ENCODE measurements around the gene FOXK1.

Gene FOXK1

GRCh38 chr7:4725014-4725849 is 43.1 kb downstream of the FOXK1 start:
- DNase-seq: peak; percentile 64

GRCh38 chr7:4725850-4726450 is 43.9 kb downstream of the FOXK1 start:
- no peak for DNase-seq

GRCh38 chr7:4726566-4726965 is 44.5 kb downstream of the FOXK1 start:
- DNase-seq: no peak

- DNase-seq: no peak
Observed at GRCh38 chr7:4727914-4728705, 46.0 kb downstream of the FOXK1 start.

GRCh38 chr7:4729266-4729665 is 47.2 kb downstream of the FOXK1 start:
- DNase-seq: no peak

- DNase-seq: no peak
Observed at GRCh38 chr7:4730276-4730675, 48.2 kb downstream of the FOXK1 start.

GRCh38 chr7:4730971-4731370 is 48.9 kb downstream of the FOXK1 start:
- no peak for DNase-seq

- DNase-seq: no peak
Observed at GRCh38 chr7:4731803-4732202, 49.7 kb downstream of the FOXK1 start.

GRCh38 chr7:4733936-4734528 is 51.9 kb downstream of the FOXK1 start:
- DNase-seq: no peak

- no peak for DNase-seq
Observed at GRCh38 chr7:4734587-4735345, 52.7 kb downstream of the FOXK1 start.

- no peak for DNase-seq
Observed at GRCh38 chr7:4737300-4737699, 55.2 kb downstream of the FOXK1 start.

- peak; percentile 58 for DNase-seq
Observed at GRCh38 chr7:4738711-4739527, 56.8 kb downstream of the FOXK1 start.

GRCh38 chr7:4739528-4739992 is 57.5 kb downstream of the FOXK1 start:
- DNase-seq: peak; percentile 38

GRCh38 chr7:4740796-4741195 is 58.7 kb downstream of the FOXK1 start:
- no peak for DNase-seq

GRCh38 chr7:4742051-4742573 is 60.0 kb downstream of the FOXK1 start:
- no peak for DNase-seq

- DNase-seq: no peak
Observed at GRCh38 chr7:4742852-4743251, 60.8 kb downstream of the FOXK1 start.

GRCh38 chr7:4744391-4745264 is 62.5 kb downstream of the FOXK1 start:
- peak; percentile 76 for DNase-seq

GRCh38 chr7:4745265-4745919 is 63.3 kb downstream of the FOXK1 start:
- no peak for DNase-seq

All from activated CD4-positive, alpha-beta T cell treated with anti-CD3 and anti-CD28 coated beads, Interleukin-10, Interleukin-2, amounts not matched to agents 100 ng/mL and 50 ng/mL, durations not matched to agents 16 hours and 8 hours (primary cell).